ENCODE measurements around the gene FKBP7.

Gene FKBP7

DNA sequence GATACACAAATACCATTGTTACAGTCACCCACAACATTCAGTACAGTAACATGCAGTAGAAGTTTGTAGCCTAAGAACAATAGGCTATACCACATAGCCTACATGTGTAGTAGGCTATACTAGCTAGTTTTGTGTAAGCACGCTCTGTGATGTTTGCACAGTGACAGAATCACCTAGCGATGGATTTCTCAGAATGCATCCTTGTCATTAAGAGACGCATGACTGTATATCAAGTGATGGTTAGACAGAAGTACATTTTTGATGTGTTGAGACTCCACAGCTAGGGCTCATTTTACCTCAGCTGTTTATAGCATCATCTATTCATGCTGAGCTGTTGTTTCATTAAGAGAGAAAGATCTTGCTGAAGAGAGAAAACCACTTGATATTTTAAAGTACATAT is 21.2 kb upstream of the FKBP7 start:
- Histone ChIP-seq H3K4me1 (no peaks in the 10 kb centered on the region), H3K9me3 (no peaks in the 10 kb centered on the region), H3K4me3 (ENCODE audit: low read depth, low read length) (no peak overlapping the region), H3K27me3 (no peaks in the 10 kb centered on the region), H3K36me3 (no peaks in the 10 kb centered on the region)
- no peak for DNase-seq
- TF ChIP-seq, protein P1, sequence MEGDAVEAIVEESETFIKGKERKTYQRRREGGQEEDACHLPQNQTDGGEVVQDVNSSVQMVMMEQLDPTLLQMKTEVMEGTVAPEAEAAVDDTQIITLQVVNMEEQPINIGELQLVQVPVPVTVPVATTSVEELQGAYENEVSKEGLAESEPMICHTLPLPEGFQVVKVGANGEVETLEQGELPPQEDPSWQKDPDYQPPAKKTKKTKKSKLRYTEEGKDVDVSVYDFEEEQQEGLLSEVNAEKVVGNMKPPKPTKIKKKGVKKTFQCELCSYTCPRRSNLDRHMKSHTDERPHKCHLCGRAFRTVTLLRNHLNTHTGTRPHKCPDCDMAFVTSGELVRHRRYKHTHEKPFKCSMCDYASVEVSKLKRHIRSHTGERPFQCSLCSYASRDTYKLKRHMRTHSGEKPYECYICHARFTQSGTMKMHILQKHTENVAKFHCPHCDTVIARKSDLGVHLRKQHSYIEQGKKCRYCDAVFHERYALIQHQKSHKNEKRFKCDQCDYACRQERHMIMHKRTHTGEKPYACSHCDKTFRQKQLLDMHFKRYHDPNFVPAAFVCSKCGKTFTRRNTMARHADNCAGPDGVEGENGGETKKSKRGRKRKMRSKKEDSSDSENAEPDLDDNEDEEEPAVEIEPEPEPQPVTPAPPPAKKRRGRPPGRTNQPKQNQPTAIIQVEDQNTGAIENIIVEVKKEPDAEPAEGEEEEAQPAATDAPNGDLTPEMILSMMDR (IDR thresholded peaks at IDR 0.05; ENCODE audit: low read depth, low read length), result no peak

DNA sequence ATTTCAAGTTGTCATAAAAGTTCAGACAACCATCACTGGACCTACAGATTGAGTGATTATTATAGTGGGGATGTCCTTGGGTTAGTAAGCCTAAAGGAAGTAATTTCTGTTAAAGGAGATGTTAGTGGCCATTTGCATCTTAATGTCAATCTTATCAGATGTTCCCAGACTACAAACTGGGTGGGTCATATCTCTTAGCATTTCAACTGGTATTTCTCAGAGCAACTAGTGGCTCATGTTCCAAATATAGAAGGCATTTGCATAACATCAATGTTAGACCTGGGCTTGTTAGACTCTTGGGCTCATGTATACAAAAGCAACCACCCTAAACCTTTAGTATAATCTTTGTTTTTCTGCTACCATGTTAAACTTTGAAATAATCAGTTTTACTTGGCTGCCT is 19.7 kb upstream of the FKBP7 start:
- no peak for DNase-seq
- Histone ChIP-seq H3K9me3 (no peaks in the 10 kb centered on the region), H3K4me3 (ENCODE audit: low read depth, low read length) (no peak overlapping the region), H3K36me3 (no peaks in the 10 kb centered on the region), H3K4me1 (no peaks in the 10 kb centered on the region), H3K27me3 (no peaks in the 10 kb centered on the region)
- TF ChIP-seq, protein P1 (IDR thresholded peaks at IDR 0.05; ENCODE audit: low read depth, low read length), result no peak

DNA sequence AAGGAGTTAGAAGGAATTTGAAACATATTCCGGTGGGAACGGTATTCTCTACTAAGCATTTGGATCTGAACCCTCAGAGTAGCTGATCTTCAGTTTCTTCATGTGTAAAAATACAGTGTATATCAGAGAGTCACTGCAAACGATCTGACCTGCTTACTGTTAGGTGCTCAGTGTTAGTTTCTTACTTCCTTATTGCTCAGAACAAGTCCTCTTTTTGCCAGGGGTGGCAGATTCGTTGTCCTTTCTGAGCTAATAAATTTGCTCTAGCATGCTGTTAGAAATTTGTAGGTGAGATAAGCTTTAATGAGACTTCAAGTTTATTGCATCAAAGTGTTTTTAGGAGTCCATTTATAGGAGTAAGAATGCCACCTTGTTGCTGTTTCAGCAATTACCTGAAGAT is 17.6 kb upstream of the FKBP7 start:
- TF ChIP-seq, protein P1 (IDR thresholded peaks at IDR 0.05; ENCODE audit: low read depth, low read length), result no peak
- DNase-seq, result no peak
- H3K9me3 ChIP-seq, result no peaks in the 10 kb centered on the region
- H3K4me1 ChIP-seq, result no peaks in the 10 kb centered on the region
- H3K4me3 ChIP-seq (ENCODE audit: low read depth, low read length), result no peak overlapping the region
- H3K27me3 ChIP-seq, result no peaks in the 10 kb centered on the region
- no peaks in the 10 kb centered on the region for H3K36me3 ChIP-seq

DNA sequence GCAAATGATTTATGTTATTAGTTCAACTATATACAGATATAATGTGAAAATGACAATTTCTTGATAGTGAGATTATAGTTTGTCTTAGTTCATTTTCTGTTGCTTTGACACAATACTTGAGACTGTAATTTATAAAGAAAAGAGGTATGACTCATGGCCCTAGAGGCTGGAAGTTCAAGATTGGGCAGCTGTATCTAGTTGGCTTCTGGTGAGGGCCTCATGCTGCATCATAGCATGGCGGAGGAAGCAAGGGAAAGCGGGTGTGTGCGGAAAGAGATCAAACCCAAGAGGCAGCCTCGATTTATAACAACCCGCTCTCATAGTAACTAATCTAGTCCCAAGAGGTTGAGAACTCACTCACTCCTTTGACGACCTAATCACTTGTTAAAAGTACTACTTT is 13.2 kb upstream of the FKBP7 start:
- no peaks in the 10 kb centered on the region for H3K4me1 ChIP-seq
- no peaks in the 10 kb centered on the region for H3K27me3 ChIP-seq
- H3K4me3 ChIP-seq (ENCODE audit: low read depth, low read length), result no peak overlapping the region
- H3K9me3 ChIP-seq, result no peaks in the 10 kb centered on the region
- DNase-seq, result no peak
- H3K36me3 ChIP-seq, result no peaks in the 10 kb centered on the region
- TF ChIP-seq, protein P1 (IDR thresholded peaks at IDR 0.05; ENCODE audit: low read depth, low read length), result no peak

DNA sequence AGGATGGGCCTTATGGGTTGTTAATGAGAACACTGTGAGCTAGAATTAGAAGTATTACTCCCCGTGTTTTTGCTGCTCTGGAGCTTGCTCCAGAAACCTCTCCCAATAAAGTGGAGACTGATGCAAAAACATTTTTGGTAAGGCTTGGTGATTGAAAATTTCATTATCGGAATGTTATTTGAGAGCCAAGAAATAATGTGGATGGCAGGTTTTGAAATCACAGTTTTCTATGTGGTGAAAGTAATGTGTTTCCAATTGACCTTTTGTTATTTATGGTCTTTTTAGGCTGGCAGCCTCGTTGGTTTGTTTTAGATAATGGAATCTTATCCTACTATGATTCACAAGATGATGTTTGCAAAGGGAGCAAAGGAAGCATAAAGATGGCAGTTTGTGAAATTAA is 7.0 kb upstream of the FKBP7 start:
- Histone ChIP-seq H3K4me1 (no peaks in the 10 kb centered on the region), H3K4me3 (ENCODE audit: low read depth, low read length) (no peak overlapping the region), H3K36me3 (no peaks in the 10 kb centered on the region), H3K9me3 (no peaks in the 10 kb centered on the region), H3K27me3 (no peaks in the 10 kb centered on the region)
- TF ChIP-seq, protein P1 (IDR thresholded peaks at IDR 0.05; ENCODE audit: low read depth, low read length), result no peak
- no peak for DNase-seq

DNA sequence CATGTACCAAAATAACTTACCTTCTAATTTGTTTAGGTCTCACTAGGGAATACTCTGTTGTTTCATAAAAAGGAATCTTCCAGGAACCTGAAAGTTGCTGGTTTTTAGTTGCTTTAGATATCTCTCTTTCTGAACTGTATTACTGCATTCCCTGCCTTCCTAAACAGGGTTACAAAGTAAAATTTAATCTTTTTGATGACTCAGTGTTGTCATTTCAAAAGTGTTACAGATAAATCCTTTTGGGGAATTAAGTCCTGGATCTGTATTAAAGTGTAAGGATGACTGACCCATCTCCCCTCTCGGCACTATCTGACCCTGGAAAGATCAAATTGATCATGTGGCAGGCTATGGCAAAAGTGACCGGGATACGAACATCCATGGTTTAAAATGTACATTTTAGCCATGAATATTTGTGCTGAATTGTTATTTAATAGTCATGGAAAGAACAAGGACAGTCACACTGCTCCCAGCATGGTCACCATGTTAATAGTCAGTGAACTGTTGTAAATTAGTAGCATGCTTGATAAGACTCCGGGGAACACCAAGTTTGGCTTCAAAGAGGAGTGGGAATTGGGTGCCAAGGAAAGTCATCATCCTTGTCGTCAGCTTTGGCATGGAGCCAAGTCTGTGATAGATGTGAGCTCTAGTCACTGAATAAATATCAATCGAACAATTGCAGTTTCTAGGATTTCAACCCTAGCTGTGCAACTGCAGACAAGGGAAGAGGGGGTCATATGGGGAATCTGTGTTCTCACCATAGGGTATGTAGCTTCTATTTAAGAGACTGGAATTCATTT is 6.0 kb upstream of the FKBP7 start:
- peak; percentile 34 for DNase-seq
- Histone ChIP-seq H3K4me1 (peaks cover 3% of the 10 kb centered on the region; the same call in 1 of the 2 replicates), H3K4me3 (ENCODE audit: low read depth, low read length) (no peak overlapping the region), H3K36me3 (no peaks in the 10 kb centered on the region), H3K27me3 (no peaks in the 10 kb centered on the region), H3K9me3 (no peaks in the 10 kb centered on the region)
- TF ChIP-seq, protein P1 (IDR thresholded peaks at IDR 0.05; ENCODE audit: low read depth, low read length), result no peak
